GM12878 (cell line): ENCODE data around the gene PITPNM1. TPM values are rescaled to one million over a fixed set of nuclear protein-coding genes. Genes with fewer than 3 reads are reported as not detected.

Experiments used
- ATAC-seq: fragments of 200-7000 bp; cut with Tn5 transposase; 3 replicates; pipeline ENCODE4 v1.9.1; 2020; ENCODE audit warnings: mild to moderate bottlenecking, moderate library complexity
- BruUV-seq: library from RNA; stranded (reverse); fragments of 400-500 nt; replicated peaks from 2 replicates; lab custom pipeline; 2021; lab: Mats Ljungman, UMichigan
- CTCF ChIA-PET: fragments of 300-600 bp; sonication (Branson Sonifier 250); formaldehyde crosslinking; extraction: SDS; loops from one replicate; lab custom pipeline; 2021; ENCODE audit warnings: inconsistent platforms; lab: Yijun Ruan, JAX
- POLR2A ChIA-PET: fragments of 350-600 bp; formaldehyde crosslinking; extraction: SDS; loops from one replicate; lab custom pipeline; 2021; ENCODE audit warnings: inconsistent platforms; lab: Charles Lee
- RAD21 ChIA-PET: fragments of 300-600 bp; sonication (Branson Sonifier 250); formaldehyde crosslinking; loops from one replicate; lab custom pipeline; 2023; ENCODE audit warnings: antibody characterized with exemption; ENCODE audit not compliant: unreplicated experiment; lab: Charles Lee
- SMC1A ChIA-PET: fragments of 300-600 bp; sonication (Branson Sonifier 250); formaldehyde crosslinking; loops from one replicate; lab custom pipeline; 2023; ENCODE audit not compliant: unreplicated experiment, uncharacterized antibody; lab: Charles Lee
- DNase-seq: peaks from one replicate; pipeline ENCODE4 v3.0.0-alpha.2; 2011; ENCODE audit warnings: low read depth, low spot score
- FAIRE-seq: peaks from 3 replicates; lab custom pipeline; 2011; peaks lifted over from hg19 to GRCh38; lab: Jason Lieb, UNC
- H2AFZ ChIP-seq: 2 replicates; pipeline ENCODE4 v1.6.0; 2011; ENCODE audit warnings: low read depth, low read length, control low read depth; ENCODE audit not compliant: control insufficient read depth
- H3K27ac ChIP-seq: 2 replicates; pipeline ENCODE4 v1.5.1; 2011; ENCODE audit warnings: control low read depth; ENCODE audit not compliant: control insufficient read depth, insufficient read depth
- H3K27me3 ChIP-seq, 2 experiments: replicated peaks in 1 of 2; 2 replicates each; pipeline versions ENCODE4 v1.6.0 to v1.6.1; 2011; ENCODE audit warnings: low read length in 1 of 2; ENCODE audit not compliant: control insufficient read depth in 2 of 2, insufficient read depth in 2 of 2
- H3K36me3 ChIP-seq, 2 experiments: 2 replicates each; pipeline ENCODE4 v1.5.1; 2011; ENCODE audit warnings: low read length in 1 of 2; ENCODE audit not compliant: control insufficient read depth in 2 of 2, insufficient read depth in 2 of 2
- H3K4me1 ChIP-seq: 2 replicates; pipeline ENCODE4 v1.6.1; 2011; ENCODE audit warnings: mild to moderate bottlenecking, low read length, moderate library complexity, mixed read lengths; ENCODE audit not compliant: control insufficient read depth, insufficient read depth
- H3K4me2 ChIP-seq: 2 replicates; pipeline ENCODE4 v1.6.0; 2011; ENCODE audit warnings: control low read depth; ENCODE audit not compliant: control insufficient read depth, insufficient read depth
- H3K4me3 ChIP-seq: fragments of 200-600 bp; sonication (generic); 2 replicates; pipeline ENCODE4 v1.5.1; 2016
- H3K79me2 ChIP-seq: 2 replicates; pipeline ENCODE4 v1.6.0; 2011; ENCODE audit warnings: low read length; ENCODE audit not compliant: control insufficient read depth, insufficient read depth
- H3K9ac ChIP-seq: 2 replicates; pipeline ENCODE4 v1.8.0; 2011; ENCODE audit warnings: low read length, control low read depth, mixed read lengths; ENCODE audit not compliant: control insufficient read depth, insufficient read depth
- H3K9me3 ChIP-seq: replicated peaks from 3 replicates; pipeline ENCODE4 v1.5.1; 2011; ENCODE audit warnings: mild to moderate bottlenecking, low read length; ENCODE audit not compliant: control insufficient read depth, insufficient read depth
- H4K20me1 ChIP-seq: 2 replicates; pipeline ENCODE4 v1.6.0; 2011; ENCODE audit not compliant: control insufficient read depth, insufficient read depth
- CHD1 ChIP-seq: IDR thresholded peaks from 2 replicates; pipeline ENCODE4 v1.6.1; 2012; ENCODE audit warnings: low read depth, low read length, improper control_type of control experiment
- CHD2 ChIP-seq: IDR thresholded peaks from 2 replicates; pipeline ENCODE4 v1.6.1; 2011; ENCODE audit warnings: low read depth, low read length, improper control_type of control experiment, borderline replicate concordance
- DPF2 ChIP-seq: fragments of 450-650 bp; IDR thresholded peaks from 2 replicates; pipeline ENCODE4 v1.6.1; 2017; ENCODE audit warnings: mild to moderate bottlenecking
- E4F1 ChIP-seq: fragments of 450-650 bp; IDR thresholded peaks from 2 replicates; pipeline ENCODE4 v1.6.1; 2018; ENCODE audit warnings: borderline replicate concordance, mild to moderate bottlenecking; ENCODE audit not compliant: partially characterized antibody
- EED ChIP-seq: sonication (generic); IDR thresholded peaks from 2 replicates; pipeline ENCODE4 v1.6.1; 2016; ENCODE audit warnings: antibody characterized with exemption, low read depth
- ELK1 ChIP-seq: IDR thresholded peaks from 2 replicates; pipeline ENCODE4 v1.6.1; 2012; ENCODE audit warnings: low read depth, low read length, improper control_type of control experiment
- HDGF ChIP-seq: fragments of 450-650 bp; IDR thresholded peaks from 2 replicates; pipeline ENCODE4 v1.6.1; 2016; ENCODE audit warnings: antibody characterized with exemption
- IKZF2 ChIP-seq, 2 experiments: fragments of 450-650 bp; IDR thresholded peaks; 2 replicates each; pipeline ENCODE4 v1.6.1; 2017; ENCODE audit warnings: mild to moderate bottlenecking in 2 of 2, moderate library complexity in 2 of 2
- MEF2B ChIP-seq: fragments of 450-650 bp; IDR thresholded peaks from 2 replicates; pipeline ENCODE4 v1.6.1; 2018; ENCODE audit warnings: mild to moderate bottlenecking, moderate library complexity; ENCODE audit not compliant: partially characterized antibody, poor library complexity, severe bottlenecking
- MTA3 ChIP-seq: IDR thresholded peaks from 2 replicates; pipeline ENCODE4 v1.6.1; 2012; ENCODE audit warnings: low read length, inconsistent platforms, borderline replicate concordance
- NR2F1 ChIP-seq: fragments of 450-650 bp; conservative IDR thresholded peaks from 2 replicates; pipeline ENCODE4 v1.6.1; 2017; ENCODE audit warnings: mild to moderate bottlenecking
- RBBP5 ChIP-seq: fragments of 200-600 bp; sonication (generic); conservative IDR thresholded peaks from 2 replicates; pipeline ENCODE4 v1.6.1; 2016
- RFX5 ChIP-seq: IDR thresholded peaks from 2 replicates; pipeline ENCODE4 v1.6.1; 2011; ENCODE audit warnings: low read depth, low read length, improper control_type of control experiment
- RUNX3 ChIP-seq: IDR thresholded peaks from 2 replicates; pipeline ENCODE4 v1.6.1; 2012; ENCODE audit warnings: low read length, inconsistent platforms
- STAT1 ChIP-seq: fragments of 450-650 bp; conservative IDR thresholded peaks from 2 replicates; pipeline ENCODE4 v1.6.1; 2014; ENCODE audit warnings: antibody characterized with exemption, mild to moderate bottlenecking
- TARDBP ChIP-seq: IDR thresholded peaks from 2 replicates; pipeline ENCODE4 v1.6.1; 2016; ENCODE audit warnings: borderline replicate concordance
- TBL1XR1 ChIP-seq: IDR thresholded peaks from 2 replicates; pipeline ENCODE4 v1.6.1; 2012; ENCODE audit warnings: low read depth, low read length, improper control_type of control experiment
- YBX1 ChIP-seq: fragments of 450-650 bp; IDR thresholded peaks from 2 replicates; pipeline ENCODE4 v1.6.1; 2016; ENCODE audit warnings: antibody characterized with exemption
- WGBS: methylation state at CpG from one replicate; pipeline ENCODE4 v1.1.6; 2016; ENCODE audit warnings: low lambda C conversion rate; ENCODE audit not compliant: insufficient replicate concordance, insufficient coverage; ENCODE audit errors: missing lambda C conversion rate; 5-methylcytosine and 5-hydroxymethylcytosine counted together
- in situ Hi-C: fragments of 300-500 bp; cut with MboI; formaldehyde crosslinking; loops from 9 replicates; pipeline ENCODE4 v1.14.3; 2018; ENCODE audit warnings: mixed read lengths
- intact Hi-C: fragments of 100-400 bp; cut with micrococcal nuclease; formaldehyde crosslinking; loops from one replicate; pipeline ENCODE4 v1.14.2; 2022; ENCODE audit not compliant: unreplicated experiment
- polyA plus RNA-seq, 11 experiments: library from polyadenylated mRNA; depleted of rRNA in 4 of 11; unstranded in 6 of 11; stranded (reverse) in 5 of 11; fragments of >200 nt; fragmentation: Nextera tagmentation in 4 of 11; fragmentation: Illumina TruSeq in 1 of 11; extraction: Ambion mirVana in 4 of 11; extraction: Trizol in 1 of 11; gene quantifications; 1 replicate in 1 of 11; 2 replicates in 10 of 11; pipeline versions ENCODE4 v1.2.1 to v1.2.3, GENCODE V29; 2011 to 2016; ENCODE audit warnings: inconsistent platforms in 2 of 11, missing spikeins in 2 of 11, low read depth in 1 of 11
- total RNA-seq, 4 experiments: library from RNA; depleted of rRNA in 3 of 4; stranded (reverse); fragments of >200 nt in 3 of 4; fragmentation: Illumina TruSeq in 1 of 4; extraction: Trizol in 1 of 4; gene quantifications; 2 replicates each; pipeline versions ENCODE4 v1.2.1 to v1.2.3, GENCODE V29; 2013 to 2021

PITPNM1 gene
- total and polyA plus RNA-seq, 10 of the 15 experiments (the other 5 are each of a cell fraction or from before 2014, with no cell fraction given), result 0.11 to 56.8 (median 16.5) TPM

- H3K9ac ChIP-seq, result no peak overlapping the region
- no peak for FAIRE-seq
- POLR2A ChIA-PET, result no interaction called here
- no peaks in the 10 kb centered on the region; the same call in 1 of the 2 replicates for H3K4me1 ChIP-seq
- RAD21 ChIA-PET, result no interaction called here
- no peak for DNase-seq
- H3K79me2 ChIP-seq, result no peaks in the 10 kb centered on the region
- H3K4me3 ChIP-seq, result no peak overlapping the region
- intact Hi-C loops (no loop called here), in situ Hi-C loops (no loop called here)
- H3K36me3 ChIP-seq, result no peaks in the 10 kb centered on the region
- no TSS peak for BruUV-seq
- no peak for ATAC-seq
- no peak overlapping the region for H2AFZ ChIP-seq
- H4K20me1 ChIP-seq, result no peaks in the 10 kb centered on the region
- no peak overlapping the region for H3K4me2 ChIP-seq
- H3K9me3 ChIP-seq, result peaks cover 10% of the 10 kb centered on the region; the same call in 2 of the 3 replicates
- TF ChIP-seq CHD1 (no peak), RBBP5 (no peak), DPF2 (no peak), EED (no peak), TARDBP (no peak)
- H3K27me3 ChIP-seq, result no peaks in the 10 kb centered on the region; a peak in 1 of 4 replicates
- no peak overlapping the region for H3K27ac ChIP-seq
- WGBS, result 58% methylated on average over 2 of the region's 2 CpGs
- SMC1A ChIA-PET, result no interaction called here
- CTCF ChIA-PET, result no interaction called here
These were observed 27.7 kb upstream of the PITPNM1 start for GRCh38 chr11:67532889-67533288.

GRCh38 chr11:67530282-67530592, 25.1 kb upstream of the PITPNM1 start:
- RAD21 ChIA-PET, result no interaction called here
- H3K4me1 ChIP-seq, result no peaks in the 10 kb centered on the region; the same call in 1 of the 2 replicates
- SMC1A ChIA-PET, result no interaction called here
- FAIRE-seq (no peak), ATAC-seq (no peak), DNase-seq (no peak)
- 45% methylated on average over 5 of the region's 5 CpGs for WGBS
- no peak overlapping the region for H3K9ac ChIP-seq
- CTCF ChIA-PET, result no interaction called here
- no peak overlapping the region for H3K4me3 ChIP-seq
- POLR2A ChIA-PET, result no interaction called here
- H3K27me3 ChIP-seq, result no peaks in the 10 kb centered on the region; a peak in 1 of 4 replicates
- no peak overlapping the region for H3K4me2 ChIP-seq
- no peaks in the 10 kb centered on the region for H3K36me3 ChIP-seq
- H2AFZ ChIP-seq, result no peak overlapping the region
- intact Hi-C loops, result no loop called here
- no peaks in the 10 kb centered on the region for H4K20me1 ChIP-seq
- H3K9me3 ChIP-seq, result peaks cover 10% of the 10 kb centered on the region; the same call in 2 of the 3 replicates
- BruUV-seq, result no TSS peak
- no peaks in the 10 kb centered on the region for H3K79me2 ChIP-seq
- in situ Hi-C loops, result no loop called here
- H3K27ac ChIP-seq, result no peak overlapping the region
- TF ChIP-seq MEF2B (no peak), MTA3 (no peak), IKZF2 (IDR thresholded peaks at IDR 0.05) (no peak), TBL1XR1 (no peak), NR2F1 (no peak), YBX1 (no peak), HDGF (no peak), CHD2 (no peak), STAT1 (no peak), E4F1 (no peak), RUNX3 (no peak), ELK1 (no peak), RFX5 (no peak)
